GM21717 (cell line): Measurements from ENCODE around the gene SPTLC1.
A peak's percentile ranks its signal among the peaks of the same experiment; 100 is the strongest.
"Not testable (repeated sequence)": the region's sequence is repeated elsewhere in the genome, so short reads cannot be mapped to it uniquely, and the experiment has no call there.

ENCODE experiments used
- ATAC-seq: cut with Tn5 transposase; IDR thresholded peaks from one replicate; pipeline ENCODE4 v1.9.1; 2021; ENCODE audit warnings: mild to moderate bottlenecking, moderate library complexity; ENCODE audit not compliant: unreplicated experiment

Gene SPTLC1

DNA sequence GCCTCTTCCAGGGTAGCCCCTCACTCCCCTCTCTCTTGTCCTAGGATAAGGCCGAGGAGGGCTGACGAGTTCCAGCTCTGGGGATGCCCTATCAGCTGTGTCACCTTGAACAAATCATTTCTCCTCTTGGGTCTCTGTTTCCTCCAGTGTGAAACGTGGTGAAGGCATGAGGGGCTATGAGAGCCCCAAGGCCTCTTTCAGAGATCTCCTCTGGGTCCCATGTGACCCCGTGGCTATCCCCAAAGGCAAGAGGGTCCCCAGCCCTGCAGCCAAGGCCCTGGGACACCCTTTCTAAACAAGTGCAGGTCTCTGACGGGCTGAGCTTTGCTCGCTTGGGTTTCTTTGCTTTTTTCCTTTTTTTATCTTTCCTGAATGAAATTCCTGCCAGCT is 25.5 kb upstream of the SPTLC1 start:
- ATAC-seq: no peak

- ATAC-seq: peak; percentile 59
Observed at GRCh38 chr9:92140074-92140753, 25.0 kb upstream of the SPTLC1 start.

DNA sequence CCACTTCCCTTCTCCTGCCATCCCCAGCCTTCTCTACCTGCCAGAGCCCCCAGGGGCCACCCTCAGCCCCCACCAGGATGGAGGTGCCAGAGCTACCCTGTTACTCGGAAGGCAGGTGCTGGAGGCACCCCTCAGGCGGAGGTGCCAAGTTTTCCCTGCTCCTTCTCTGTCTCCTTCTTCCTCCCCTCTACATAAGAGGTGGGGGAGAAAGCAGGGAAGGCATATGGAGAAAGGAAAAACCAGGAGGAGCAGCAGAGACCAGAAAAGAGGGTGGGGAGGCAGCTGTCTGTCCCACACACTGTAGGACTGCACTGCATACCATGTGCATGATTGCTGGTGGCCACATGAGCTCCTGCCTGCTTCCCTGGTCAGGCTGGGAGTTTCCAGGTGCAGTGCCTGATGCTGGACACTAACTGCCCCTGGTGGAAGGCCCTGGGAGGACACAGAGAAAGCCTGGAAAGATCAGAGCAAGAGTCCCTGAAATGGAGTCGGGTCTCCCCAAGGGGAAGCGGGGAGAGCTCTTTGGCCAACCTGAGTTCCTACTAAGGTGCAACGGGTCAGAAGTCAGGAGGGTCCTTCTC is 23.8 kb upstream of the SPTLC1 start:
- ATAC-seq: not testable (repeated sequence)

DNA sequence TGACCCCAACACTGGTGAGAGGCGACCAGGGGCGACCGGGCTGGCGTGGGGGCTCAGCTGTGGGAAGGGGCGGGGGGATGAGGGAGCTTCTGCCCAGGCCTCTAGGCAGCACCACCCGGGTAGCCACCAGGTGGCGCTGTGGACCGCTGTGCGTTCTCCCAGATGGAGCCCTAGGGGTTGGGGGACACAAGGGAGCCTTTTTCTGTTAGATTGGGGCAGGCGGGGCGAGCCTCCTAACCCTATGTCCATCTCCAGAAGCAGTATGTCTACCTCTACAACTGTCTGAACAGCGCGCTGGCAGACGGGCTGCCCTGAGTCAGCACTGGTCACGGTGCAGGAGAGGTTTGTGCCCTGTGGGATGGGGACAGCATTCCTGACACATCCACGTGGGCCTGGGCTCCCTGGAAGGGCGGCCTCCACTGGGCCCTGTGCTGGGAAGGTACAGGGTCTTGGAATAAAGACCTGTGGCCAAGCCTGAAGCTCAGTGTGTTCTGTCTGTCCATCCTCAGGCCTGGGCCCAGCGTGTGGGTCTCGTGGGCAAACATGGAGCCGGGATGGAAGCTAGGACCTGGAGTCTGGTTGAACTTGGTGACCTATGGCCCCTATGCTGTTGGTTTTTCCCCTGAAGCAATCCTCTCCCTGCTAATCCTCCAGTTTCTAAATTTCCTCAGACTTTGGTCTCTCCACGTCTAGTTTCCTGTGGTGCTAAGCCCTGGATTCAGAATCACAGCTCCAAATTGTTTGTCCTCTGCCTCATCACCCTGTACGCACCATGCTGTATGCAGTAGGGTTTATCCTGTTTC is 23.1 kb upstream of the SPTLC1 start:
- no peak for ATAC-seq

DNA sequence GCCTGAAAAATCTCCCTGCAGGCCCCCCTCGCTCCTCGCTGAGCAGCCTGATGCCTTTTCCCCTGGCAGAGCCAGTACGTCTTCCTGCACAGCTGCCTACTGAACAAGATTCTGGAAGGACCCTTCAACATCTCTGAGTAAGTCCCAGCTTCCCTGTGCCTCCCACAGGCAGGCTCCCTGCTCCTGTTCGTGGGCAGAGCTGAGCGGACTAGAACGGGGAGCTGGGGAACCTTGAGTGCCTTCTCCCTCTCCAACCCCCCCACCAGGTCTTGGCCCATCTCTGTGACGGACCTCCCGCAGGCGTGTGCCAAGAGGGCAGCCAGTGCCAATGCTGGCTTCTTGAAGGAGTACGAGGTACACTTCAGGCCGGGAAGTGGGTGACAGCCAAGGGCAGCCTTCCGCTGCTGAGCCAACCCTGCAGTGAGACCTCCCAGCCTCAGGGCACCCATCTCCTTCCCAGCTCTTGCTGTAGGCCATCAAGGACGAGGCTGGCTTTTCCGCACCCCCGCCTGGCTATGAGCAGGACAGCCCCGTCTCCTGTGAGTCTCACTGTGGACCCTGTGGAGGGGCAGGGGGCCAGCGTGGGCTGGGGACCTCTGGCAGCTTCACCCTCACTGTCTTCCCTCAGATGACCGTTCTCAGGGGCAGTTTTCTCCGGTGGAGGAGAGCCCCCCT is 21.1 kb upstream of the SPTLC1 start:
- ATAC-seq: no peak

DNA sequence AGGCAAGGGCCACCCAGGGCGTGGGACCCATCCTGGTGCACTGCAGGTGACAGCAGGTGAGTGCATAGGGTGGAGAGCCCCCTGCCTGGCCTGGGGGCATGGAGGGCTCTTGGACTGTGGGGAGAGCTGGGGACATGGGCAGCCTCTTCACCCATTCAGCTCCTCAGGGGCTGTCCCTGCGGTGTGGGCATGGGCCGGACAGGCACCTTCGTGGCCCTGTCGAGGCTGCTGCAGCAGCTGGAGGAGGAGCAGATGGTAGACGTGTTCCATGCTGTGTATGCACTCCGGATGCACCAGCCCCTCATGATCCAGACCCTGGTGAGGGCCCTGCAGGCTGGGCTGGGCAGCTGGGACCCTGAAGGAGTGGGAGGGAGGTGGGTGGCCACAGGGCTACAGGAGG is 20.4 kb upstream of the SPTLC1 start:
- no peak for ATAC-seq

DNA sequence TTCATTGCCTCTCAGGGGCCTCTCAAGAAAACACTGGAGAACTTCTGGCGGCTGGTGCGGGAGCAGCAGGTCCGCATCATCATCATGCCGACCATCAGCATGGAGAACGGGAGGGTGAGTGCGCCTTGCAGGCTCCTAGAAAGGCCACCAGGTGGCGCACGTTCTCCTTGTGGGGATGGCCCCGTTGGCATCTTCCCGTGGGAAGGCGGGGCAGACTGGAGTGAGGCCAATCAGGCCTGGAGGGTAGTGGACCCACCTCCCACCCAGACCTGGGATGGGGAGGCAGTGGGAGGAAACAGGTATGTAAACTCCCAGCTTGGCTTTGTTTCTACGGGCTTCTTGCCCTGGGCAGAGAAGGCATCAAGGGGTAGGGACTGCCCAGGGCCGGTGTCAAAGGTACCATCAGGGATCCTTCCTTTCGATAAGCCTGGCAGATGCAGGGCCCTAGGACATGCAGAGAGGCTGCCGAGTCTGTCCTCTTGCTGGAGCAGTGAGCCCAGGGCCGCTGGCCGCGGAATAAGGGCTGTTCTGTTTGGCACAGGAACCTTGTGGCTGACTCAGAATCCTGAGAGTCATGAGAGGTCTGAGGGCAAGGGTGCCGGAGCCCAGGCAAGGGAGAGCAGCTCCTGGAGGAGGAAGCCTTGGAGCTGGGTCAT is 18.9 kb upstream of the SPTLC1 start:
- peak; percentile 74 for ATAC-seq

DNA sequence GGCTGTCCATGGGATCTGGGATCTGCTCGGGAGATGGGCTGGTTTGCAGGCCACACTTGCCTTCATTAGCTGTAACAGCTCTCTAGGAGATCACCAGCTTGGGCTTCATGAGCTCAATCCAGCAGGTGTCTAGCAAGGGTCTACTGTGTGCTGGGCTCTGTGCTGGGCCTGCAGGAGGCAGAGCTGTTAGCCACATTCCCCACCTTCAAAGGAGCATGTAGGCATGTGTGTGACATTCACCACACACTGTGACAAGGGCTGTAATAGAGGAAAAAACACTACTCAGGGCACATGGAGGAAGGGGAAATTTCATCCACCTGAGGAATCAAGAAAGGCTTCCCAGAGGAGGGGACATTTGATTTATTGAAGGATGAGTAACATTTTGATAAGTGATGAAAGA is 17.7 kb upstream of the SPTLC1 start:
- not testable (repeated sequence) for ATAC-seq

- no peak for ATAC-seq
Observed at GRCh38 chr9:92132501-92132900, 17.3 kb upstream of the SPTLC1 start.

DNA sequence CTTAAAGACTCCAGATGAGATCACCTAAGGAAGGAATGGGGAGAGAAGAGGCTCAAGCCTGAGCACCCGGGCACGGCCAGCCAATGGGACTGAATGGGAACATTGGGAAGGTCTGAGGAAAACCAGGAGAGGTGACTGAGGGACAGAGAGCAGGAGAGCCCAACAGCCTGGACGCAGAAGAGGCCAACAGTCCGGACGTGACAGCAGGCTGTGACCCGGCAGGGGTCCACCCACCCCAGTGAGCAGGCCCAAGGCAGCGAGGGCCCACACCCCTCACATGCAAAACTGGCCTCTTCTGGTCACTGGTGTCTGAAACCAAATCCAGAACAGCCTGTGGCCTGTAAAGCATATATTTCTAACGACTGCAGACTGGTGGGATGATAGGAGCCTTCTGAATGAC is 7.6 kb upstream of the SPTLC1 start:
- ATAC-seq: no peak

DNA sequence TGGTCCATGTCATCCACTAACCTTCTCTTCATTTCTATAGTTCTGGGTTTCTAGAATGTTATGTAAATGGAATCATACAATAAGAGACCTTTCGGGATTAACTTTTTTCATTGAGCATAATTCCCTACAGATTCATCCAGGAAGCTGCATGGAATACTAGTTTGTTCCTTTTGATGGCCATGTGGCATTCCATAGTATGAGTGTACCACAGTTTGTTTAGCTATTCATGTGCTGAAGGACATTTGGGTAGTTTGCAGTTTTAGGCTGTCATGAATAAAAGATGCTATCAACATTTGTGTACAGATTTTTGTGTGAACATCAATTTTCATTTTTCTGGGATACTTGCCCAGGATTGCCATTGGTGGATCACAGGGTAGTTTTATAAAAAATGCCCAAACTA is 6.8 kb upstream of the SPTLC1 start:
- no peak for ATAC-seq

GRCh38 chr9:92121265-92121664 is 6.1 kb upstream of the SPTLC1 start:
- no peak for ATAC-seq

DNA sequence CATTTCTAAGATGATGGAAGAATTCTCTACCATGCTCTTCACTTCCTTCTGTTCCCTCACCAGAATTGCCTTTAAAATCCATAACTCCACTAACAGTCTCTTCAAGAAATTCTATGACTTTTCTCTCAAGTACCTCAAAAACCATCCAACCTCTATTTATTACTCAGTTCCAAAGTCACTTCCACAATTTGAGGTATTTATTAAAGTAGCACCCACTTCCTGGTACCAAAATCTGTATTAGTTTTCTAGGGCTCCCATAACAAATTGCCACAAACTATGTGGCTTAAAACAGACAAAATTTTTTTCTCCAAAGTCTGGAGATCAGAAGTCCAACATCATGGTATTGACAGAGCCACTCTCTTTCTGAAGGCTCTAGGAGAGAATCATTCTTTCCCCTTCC is 4.9 kb upstream of the SPTLC1 start:
- ATAC-seq: no peak

- ATAC-seq: no peak
Observed at GRCh38 chr9:92119586-92119985, 4.4 kb upstream of the SPTLC1 start.

GRCh38 chr9:92108122-92108521 is 7.1 kb downstream of the SPTLC1 start:
- no peak for ATAC-seq

GRCh38 chr9:92105446-92106225 is 9.6 kb downstream of the SPTLC1 start:
- ATAC-seq: not testable (repeated sequence)

- not testable (repeated sequence) for ATAC-seq
Observed at GRCh38 chr9:92103601-92104000, 11.6 kb downstream of the SPTLC1 start.

- ATAC-seq: no peak
Observed at GRCh38 chr9:92100237-92100911, 14.8 kb downstream of the SPTLC1 start.

DNA sequence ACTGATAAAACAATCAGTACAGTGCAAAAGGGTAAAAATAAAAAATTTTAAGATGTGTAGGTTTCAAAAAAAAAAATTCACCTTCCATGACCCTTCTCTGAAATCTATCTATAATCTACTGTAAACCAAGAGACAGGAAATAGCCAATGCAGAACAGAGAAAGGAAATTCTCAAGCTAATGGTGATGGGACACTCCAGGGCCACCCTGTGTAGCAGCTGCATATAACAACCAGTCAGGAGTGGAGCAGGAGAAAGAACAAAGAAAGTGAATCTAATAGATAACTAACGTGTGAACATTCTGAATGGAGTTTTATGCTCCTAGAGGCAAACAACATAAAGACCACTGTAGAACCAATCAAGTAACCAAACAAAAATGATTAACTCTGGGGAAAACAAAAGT is 16.6 kb downstream of the SPTLC1 start:
- ATAC-seq: no peak

DNA sequence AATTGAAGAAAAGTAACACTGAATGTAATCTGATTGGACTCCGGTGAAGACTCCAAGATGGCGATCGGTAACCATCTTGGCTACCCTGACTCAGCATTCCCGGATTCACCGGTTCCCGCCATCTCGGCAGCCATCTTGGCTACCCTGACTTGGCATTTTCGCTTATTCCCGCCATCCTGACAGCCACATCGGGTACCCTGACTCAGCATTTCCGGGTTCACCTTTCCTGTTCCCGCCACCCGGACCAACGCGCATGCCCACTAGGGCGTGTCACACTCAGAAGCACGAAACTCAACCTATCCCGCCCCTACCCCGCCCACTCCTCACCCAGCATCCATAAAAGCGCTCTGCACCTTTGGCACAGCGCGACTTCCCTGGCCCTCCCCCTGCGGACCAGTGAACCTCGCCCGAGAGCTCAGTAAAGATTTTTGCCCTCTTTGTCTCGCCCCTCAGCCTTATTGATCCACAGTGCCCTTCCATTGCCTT is 17.2 kb downstream of the SPTLC1 start:
- no peak for ATAC-seq
